ENCODE data around the gene JADE3.
A peak's percentile ranks its signal among the peaks of the same experiment; 100 is the strongest.
"Not testable (repeated sequence)": the region's sequence is repeated elsewhere in the genome, so short reads cannot be mapped to it uniquely, and the experiment has no call there.

JADE3 gene

DNA sequence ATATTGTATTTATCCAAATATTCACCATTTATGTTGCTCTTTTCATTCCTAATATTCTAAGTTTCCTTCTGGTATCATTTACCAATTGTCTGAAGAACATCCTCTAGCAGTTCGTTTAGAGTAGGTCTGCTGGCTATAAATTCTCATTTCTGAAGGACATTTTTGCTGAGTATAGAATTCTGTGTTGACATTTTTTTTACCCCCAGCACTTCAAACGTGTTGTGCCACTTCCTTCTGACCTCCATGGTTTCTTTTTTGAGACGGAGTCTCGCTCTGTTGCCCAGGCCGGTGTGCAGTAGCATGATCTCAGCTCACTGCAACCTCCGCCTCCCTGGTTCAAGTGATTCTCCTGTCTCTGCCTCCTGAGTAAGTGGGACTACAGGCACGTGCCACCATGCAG is 26.4 kb downstream of the JADE3 start:
- no peak for DNase-seq

DNA sequence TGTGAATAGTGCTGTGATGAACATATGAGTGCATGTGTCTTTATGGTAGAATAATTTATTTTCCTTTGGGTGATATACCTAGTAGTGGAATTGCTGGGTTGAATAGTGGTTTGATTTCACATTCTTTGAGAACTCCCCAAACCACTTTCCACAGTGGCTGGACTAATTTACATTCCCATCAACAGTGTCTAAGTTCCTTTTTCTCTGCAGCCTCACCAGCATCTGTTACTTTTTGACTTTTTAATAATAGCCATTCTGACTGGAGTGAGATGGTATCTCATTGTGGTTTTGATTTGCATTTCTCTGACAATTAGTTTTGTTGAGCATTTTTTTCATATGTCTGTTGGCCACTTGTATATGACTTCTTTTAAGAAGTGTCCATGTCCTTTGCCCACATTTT is 29.1 kb downstream of the JADE3 start:
- DNase-seq = no peak

DNA sequence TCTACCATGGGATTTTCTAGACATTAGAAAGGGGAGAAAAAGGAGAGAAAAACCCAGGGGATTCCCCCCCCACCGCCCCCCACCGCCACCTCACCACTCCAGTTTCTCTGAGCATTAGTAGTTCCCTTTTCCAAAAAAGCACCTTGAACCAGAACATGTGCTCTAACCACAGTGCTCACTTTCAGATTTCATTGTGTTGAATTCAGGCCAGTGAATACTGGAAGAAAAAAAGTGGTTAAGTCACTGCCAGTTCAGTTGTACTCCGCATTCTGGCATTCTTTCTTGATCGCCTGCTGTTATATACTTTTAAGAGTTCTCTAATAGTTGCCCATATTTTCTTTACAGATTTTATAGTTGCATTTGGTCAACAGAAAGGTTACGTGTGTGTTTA is 40.9 kb downstream of the JADE3 start:
- no peak for DNase-seq

DNA sequence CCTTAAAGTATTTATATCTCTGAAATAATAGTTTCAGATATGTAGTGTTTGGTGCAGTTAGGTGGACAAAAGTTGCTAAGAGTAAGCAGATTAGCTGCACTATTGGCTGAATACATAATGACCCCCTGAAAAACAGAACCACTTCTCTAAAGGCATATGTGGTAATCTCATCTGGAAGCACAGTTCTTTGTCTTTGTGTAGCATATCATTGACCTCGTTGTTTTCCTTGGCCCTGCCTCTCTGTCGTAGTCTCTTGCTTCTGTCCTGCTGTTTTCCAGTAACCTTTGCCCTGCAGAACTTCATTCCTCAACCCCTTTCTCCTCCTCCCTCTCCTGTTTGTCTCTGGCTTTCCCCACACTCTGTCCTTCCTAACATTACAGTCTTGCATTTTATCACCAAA is 41.4 kb downstream of the JADE3 start:
- DNase-seq = peak; percentile 16

DNA sequence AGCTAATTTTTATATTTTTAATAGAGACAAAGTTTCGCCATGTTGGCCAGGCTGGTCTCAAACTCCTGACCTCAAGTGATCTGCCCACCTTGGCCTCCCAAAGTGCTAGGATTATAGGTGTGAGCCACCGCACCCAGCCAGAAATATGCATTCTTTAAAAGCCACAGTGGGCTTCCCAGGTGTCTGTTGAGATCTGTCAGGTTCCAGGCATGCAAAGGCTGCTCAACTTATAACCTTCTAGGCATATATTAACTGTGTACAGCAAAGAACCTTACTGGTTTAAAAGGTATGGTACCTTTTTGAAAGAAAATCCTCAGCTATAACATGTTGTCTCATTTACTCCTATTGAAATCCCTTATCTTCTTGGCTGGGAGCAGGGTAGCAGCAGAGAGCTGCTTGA is 42.5 kb downstream of the JADE3 start:
- no peak for DNase-seq

DNA sequence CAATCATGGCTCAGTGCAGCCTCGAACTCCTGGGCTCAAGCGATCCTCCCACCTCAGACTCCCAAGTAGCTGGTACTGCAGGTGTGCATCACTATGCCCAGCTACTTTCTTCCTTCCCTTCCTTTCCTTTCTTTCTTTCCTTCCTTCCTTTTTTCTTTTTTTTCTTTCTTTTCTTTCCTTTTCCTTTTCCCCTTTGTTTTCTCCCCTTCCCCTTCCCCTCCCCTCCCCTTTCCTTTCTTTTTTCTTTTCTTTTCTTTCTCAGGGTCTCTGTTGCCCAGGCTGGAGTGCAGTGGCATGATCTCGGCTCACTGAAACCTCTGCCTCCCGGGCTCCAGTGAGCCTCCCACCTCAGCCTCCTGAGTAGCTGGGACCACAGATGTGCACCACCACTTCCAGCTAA is 44.4 kb downstream of the JADE3 start:
- DNase-seq = not testable (repeated sequence)

DNA sequence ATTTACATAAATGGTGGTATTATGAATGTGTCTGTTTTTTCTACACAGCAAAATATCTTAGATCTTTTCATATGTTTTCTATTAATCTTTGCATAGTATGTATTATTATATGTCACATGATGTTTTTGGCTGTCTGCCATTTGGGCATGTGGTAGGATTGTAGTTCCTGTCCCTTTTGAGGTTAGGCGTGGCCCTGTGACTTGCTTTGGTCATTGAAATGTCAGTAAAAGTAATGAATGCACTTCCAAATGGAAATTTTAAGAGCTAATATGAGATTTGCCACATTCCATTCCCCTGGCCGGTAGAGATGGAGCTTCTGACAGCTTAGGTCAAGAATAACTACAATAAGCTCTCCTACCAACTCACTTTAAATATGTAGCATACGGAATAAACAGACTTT is 45.1 kb downstream of the JADE3 start:
- DNase-seq = peak; percentile 71

DNA sequence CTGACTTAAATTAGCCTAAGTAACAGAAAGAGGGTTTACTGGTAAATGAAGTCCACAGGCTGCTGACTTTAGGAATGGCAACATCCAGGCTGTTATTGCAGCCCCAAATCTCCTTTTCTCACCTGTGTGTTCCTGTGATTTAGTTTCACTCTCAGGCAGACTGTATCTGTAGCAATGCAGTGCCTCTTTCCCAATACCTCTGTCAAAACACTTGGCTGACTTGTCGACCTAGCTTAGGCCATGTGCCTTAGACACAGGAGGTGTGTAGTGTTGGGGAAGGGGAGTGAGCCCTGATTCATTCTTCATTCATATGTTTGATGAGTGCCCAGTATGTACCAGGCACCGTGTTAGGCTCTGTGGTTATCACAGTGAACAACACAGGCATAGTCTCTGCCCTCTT is 46.9 kb downstream of the JADE3 start:
- DNase-seq = no peak

DNA sequence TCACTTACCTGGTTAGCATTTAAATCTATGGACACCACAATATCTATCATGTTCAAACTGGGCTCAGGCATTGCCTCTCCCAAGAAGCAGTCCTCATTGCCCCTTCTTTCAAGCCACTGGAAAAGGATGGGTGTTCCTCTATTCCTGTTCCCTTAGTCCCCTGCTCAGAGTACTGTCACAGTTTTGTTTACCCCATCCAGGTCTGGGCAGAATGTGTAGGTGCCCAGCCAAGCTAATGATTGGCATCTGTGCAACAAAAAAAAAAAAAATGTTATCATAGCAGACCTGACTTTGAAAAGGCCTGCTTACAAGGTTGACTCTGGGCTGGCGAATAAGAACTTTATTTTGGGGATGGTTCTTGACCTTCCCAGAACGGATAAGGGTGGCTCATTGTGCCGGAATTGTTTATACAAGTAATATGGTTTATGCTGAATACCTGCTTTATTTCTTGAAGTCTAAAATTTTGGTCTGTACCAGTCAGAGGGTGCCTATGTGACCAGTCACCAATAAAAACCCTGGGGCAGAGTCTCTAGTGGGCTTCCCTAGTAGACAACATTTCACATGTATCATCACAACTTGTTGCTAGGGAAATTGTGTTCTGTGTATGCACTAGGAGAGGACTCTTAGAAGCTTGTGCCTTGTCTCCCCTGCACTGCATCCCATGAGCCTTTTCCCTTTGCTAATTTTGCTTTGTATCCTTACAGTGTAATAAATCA is 47.9 kb downstream of the JADE3 start:
- no peak for DNase-seq

DNA sequence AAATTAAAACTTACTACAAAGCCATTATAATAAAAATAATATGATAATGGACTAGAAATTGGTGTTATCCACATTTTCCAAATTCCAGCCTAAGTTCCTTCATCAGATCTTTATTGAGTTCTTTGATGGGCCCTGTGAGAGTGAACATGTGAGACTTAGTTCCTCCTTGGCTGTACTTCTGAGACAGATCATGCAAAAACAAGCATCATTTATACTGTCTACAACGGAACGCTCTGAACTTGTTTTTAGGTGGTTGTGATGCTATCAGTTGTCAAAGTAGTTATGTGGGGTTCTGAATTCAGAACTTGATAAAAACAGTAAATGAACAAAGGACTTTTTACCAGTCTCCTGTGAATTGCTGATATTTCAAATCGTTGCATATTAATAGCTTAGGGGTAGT is 48.9 kb downstream of the JADE3 start:
- DNase-seq = no peak

DNA sequence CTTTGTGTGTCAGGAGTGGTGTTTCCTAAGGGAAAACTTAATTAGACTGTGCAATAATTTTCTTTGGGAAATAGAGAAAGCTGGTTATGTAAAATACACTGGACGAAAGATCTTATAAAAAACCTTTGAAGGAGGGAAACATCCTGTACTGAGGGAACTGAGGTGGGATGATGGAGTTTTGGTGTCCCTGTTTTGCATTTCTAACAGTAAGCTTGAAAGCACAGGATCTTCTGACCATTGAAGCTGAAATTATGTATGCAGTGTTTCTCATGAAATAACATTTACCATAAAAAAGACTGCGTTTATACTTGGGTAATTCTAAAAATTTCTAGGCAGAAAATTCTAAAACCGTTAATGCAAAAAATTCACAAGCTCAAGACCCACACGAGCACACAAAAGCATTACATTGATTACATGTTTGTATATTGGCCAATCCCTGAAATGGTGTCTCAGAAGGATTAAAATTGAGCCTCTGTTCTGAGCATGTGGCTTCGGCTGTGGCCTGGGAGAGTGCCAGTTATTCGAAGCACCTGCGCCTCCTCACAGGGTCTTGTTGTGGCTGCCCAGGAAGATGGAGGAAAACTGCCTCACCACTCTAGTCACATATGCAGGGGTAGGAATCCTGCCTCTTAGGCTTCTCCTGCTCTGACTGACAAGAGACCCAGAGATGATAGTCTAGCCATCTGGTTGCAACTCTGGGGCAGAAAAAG is 49.5 kb downstream of the JADE3 start:
- no peak for DNase-seq

DNA sequence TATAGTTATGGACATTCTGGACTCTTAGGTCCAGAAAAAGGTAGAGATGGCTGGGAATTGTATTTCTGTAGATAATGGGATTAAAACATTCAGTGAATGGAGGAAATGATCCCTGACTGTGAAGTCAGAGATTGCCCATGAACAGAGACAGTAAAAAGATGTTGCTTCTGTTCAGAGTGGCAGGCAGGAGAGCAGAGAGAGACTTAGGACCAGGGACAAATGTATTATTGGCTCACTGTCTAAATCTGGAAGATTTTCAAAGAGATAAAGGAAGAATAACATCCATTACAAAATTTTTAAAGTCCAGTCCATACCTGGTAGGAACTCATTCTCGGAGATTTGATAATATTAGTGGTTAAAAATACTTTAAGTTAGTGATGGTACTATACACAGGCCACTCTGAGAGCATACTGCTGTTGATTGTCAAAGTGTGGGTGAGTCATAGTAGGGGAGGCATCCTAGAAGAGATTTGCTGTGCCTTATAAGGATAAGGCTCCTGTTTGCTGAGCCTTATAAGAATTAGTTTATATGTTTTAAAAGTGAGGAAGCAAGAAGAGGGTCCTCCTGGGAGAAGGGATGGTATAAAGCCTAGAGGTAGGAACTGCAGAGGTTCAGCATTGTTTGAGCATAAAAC is 53.0 kb downstream of the JADE3 start:
- no peak for DNase-seq

DNA sequence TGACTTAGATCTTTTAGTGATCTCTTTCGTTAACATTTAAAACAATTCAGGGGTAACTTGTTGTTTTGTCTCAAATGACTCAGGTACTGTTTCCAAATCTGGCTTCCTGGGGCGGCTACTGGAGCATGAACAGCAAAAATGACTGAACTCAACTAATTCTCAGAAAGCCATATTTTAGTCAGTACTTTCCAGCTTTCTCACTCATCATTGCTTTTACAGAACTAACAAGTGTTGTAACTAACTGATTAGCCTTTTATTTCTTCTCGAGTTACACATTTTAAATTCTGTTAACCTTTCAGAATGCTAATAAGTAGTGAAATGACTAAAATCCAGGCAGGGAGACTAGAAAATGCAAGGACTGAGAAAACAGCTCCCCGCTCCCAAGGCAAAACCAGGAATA is 55.3 kb downstream of the JADE3 start:
- no peak for DNase-seq

DNA sequence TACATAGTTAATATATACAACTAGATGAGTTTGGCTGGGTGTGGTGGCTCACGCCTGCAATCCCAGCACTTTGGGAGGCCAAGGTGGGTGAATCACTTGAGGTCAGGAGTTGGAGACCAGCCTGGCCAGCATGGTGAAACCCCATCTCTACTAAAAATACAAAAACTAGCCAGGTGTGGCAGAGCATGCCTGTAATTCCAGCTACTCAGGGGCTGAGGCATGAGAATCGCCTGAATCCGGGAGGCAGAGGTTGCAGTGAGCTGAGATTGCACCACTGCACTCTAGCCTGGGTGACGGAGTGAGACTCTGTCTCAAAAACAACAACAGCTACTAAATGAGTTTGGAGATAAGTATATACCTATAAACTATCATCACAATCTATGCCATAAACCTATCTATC is 64.8 kb downstream of the JADE3 start:
- not testable (repeated sequence) for DNase-seq

DNA sequence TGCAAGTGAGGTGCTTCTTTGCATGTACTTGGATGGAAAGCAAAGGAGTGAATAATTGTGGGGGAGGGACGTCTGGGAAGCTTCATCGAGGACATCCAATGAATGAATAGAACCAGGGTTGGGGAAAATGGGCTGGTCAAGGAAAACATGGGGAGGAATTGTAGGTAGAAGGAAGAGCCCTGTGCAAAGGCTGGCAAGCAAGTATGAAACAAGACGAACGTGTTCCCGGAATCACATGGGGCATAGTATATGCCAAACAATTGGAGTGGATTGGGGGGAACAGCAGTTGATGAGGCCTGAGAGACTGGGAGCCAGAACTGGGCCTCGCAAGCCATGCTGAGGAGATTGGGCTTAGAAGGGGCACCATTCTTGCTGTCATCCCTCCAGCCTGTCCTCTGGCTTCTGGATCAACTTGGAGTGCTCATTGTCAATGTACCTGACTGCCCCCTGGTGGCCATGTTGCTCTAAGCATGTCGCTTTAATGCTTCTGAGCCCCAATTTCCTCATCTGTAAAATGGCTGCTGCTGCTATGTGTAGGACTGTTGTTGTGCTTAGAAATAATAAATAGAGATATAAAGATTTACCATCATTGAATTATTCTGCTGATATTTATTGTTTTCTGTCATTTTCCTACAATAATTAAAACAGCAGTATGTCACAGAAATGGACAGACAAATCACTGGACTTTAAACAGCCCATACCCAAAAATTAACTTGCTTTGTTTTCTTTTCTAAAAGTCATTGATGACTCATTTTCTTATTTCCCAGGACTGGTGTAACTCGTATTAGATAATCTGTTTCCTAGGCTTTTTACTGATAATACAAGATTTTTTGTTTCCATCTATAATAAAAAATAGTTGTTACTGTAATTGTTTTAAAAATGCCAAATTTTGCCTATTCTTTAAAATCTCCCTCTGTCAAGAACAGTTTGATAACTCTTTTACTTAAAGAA is 66.4 kb downstream of the JADE3 start:
- peak; percentile 90 for DNase-seq

DNA sequence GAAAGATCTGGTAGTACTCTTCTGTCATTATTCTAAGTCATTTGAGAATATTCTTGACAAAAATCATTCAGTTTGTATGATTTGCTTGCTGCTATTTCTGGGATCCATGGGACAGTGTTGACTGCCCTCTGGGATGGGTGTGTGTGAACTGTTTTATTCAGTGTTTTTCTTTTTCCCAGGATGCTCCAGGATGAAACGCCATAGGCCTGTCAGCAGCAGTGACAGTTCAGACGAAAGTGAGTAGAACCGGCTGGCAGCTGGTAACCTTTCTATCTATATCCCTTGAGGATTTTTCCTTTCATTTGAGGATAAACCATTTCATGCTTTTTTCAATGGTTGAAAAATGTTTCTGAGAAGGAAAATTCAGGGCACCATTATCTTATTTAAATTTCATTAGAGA is 72.5 kb downstream of the JADE3 start:
- no peak for DNase-seq

DNA sequence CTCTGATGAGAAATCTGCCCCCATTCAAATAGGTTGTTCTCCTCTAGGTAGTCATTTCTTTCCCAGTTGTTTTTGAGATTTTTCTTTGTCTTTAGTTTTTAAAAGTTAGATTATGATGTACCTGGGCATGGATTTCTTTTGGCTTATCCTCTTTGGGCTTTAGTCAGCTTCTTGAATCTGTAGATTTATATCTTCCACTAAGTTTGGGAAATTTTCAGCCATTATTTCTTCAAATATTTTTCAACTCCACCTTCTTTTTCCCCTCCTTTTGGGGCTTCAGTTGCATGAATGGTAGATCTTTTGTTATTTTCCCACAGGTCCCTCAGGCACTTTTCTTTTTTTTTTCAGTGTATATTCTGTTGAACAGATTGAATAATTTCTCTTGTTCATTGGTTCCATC is 77.3 kb downstream of the JADE3 start:
- no peak for DNase-seq

DNA sequence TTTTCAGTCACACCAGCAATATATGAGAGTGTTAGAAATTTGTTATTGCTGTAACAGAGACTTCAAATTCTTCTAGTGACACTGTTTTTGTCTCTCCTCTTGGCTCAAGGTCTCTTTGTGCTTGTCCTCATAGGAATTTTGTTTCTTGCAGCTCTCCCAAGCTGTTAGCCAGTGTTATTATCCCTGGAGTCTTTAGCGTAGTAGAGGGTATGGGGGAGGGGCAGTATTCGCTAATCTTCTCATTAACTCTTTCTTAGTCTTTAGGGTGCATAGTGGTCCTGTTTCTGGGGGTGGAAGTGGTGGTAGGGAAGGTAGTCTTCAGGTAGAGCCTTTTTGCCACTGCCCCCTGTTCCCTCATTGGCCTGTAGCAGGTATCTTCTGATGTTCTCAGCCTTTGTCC is 79.4 kb downstream of the JADE3 start:
- no peak for DNase-seq

DNA sequence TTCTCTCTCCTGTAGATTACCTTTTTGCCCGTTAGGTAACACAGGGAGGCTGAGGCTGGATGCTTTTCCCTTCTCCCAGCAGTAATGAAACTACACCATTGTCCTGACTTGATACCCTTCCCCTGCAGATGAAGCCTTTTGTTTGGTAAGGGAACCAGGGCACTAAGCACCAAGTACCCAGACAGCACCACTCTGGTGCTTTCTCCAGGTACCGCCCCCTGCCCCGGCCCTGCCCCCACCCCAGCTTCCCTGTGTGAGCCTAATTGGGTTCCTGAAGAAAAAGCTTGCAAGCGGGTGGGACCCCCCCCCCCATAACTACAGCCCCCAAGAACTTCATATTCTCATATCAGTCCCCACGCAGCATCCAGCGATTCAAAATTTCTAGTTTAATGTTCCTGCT is 79.8 kb downstream of the JADE3 start:
- DNase-seq = no peak

DNA sequence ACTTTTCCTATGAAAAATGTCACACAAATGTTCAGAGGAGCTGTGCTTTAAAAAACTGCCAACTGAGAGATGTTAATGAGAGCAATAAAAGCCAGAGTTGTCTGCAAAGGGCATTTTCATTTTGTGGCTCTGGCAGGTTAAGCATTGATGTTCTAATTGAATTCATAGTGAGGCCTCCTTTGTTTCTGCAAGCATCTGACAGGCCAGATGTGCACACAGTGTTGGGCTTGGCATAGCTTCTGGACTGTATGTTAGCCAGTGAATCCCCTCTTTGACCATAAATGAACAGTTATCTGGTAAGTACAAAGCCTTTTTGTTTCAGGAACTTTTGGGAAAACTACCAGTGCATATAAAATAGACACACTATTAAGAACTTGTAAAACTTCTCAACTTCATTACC is 81.9 kb downstream of the JADE3 start:
- no peak for DNase-seq

DNA sequence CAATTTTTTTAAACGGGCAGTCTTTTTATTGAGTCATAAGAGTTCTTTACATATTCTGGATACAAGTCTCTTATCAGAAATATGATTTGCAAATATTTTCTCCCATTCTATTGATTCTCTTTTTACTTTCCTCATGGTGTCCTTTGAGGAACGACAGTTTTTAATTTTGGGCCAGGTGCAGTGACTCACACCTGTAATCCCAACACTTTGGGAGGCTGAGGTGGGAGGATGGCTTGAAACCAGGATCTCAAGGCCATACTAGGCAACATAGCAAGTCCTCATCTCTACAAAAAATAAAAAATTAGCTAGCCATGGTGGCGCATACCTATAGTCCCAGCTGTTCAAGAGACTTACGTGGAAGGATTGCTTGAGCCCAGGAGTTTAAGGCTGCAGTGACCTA is 99.9 kb downstream of the JADE3 start:
- no peak for DNase-seq

DNA sequence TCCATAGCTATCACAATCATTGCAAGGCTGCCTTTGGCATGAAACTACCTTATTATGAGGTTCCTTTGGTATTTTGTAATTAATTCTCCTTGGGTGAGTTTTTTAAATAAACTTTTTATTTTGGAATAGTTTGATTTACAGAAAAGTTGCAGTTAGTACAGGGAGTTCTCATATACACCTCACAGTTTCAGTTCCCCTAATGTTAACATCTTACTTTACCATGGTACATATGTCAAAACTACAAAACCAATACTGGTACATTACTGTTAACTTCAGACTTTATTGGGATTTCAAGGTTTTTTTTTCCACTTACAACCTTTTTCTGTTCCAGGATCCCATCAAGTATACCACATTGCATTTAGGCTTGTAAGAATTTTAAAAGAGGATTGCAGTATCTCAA is 114.0 kb downstream of the JADE3 start:
- no peak for DNase-seq

DNA sequence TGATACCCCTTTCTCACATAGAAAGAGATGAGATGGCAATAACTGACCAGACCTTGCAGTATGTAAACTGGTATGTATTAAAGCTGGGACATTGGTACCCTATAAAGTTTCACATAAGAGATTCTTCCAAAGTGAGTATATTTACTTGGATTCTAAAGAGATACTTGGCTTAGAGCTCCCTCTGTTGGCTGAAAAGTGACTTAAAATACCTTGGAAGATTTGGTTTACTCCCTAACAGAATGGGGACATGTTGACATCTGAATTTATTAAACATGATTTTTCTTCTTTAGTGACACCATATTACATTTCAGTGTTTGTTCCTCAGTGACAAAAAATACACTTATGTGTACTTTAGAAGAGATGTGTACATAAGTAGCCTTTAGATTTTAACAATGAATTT is 118.1 kb downstream of the JADE3 start:
- DNase-seq = peak; percentile 78
